ENCODE measurements around the gene RGCC.

GRCh38 chr13:41515491-41516139 lies 58.3 kb downstream of the RGCC start:
- TF ChIP-seq CTCF (IDR thresholded peaks at IDR 0.05) (no peak), POLR2A (IDR thresholded peaks at IDR 0.05) (no peak)
